PC-9 (cell line): ENCODE results near the gene FYN. TPM values are rescaled to one million over a fixed set of nuclear protein-coding genes. Genes with fewer than 3 reads are reported as not detected.
A peak's percentile ranks its signal among the peaks of the same experiment; 100 is the strongest.

Source experiments
- Bru-seq: library from RNA; stranded (reverse); fragments of 400-500 nt; gene quantifications from one replicate; lab custom pipeline; 2021; lab: Mats Ljungman, UMichigan
- BruChase-seq, 2 experiments: library from RNA; stranded (reverse); fragments of 400-500 nt; gene quantifications; one replicate each; lab custom pipeline; 2021; lab: Mats Ljungman, UMichigan
- BruUV-seq: library from RNA; stranded (reverse); fragments of 400-500 nt; replicated peaks from 2 replicates; lab custom pipeline; 2021; lab: Mats Ljungman, UMichigan
- CTCF ChIA-PET: fragments of 300-600 bp; sonication (Branson Sonifier 250); formaldehyde crosslinking; loops from one replicate; lab custom pipeline; 2022; ENCODE audit warnings: antibody characterized with exemption; lab: Charles Lee
- POLR2A ChIA-PET: fragments of 300-600 bp; sonication (Branson Sonifier 250); formaldehyde crosslinking; loops from one replicate; lab custom pipeline; 2022; ENCODE audit warnings: antibody characterized with exemption; ENCODE audit not compliant: unreplicated experiment; lab: Charles Lee
- DNase-seq, 2 experiments: peaks; one replicate each; pipeline versions ENCODE4 v3.0.0 to v3.0.0-alpha.2; 2015 to 2022; ENCODE audit warnings: mixed read lengths in 1 of 2
- H2AFZ ChIP-seq: fragments of 200-600 bp; sonication (generic); 2 replicates; pipeline ENCODE4 v1.8.1; 2017; ENCODE audit warnings: antibody characterized with exemption
- H3F3A ChIP-seq: fragments of 200-600 bp; sonication (generic); 2 replicates; pipeline ENCODE4 v1.8.1; 2017; ENCODE audit warnings: antibody characterized with exemption, mild to moderate bottlenecking, low read depth; ENCODE audit not compliant: insufficient read depth
- H3K27ac ChIP-seq: fragments of 200-600 bp; sonication (generic); 2 replicates; pipeline ENCODE4 v1.6.1; 2016; ENCODE audit warnings: mixed run types
- H3K27me3 ChIP-seq: fragments of 200-600 bp; sonication (generic); 2 replicates; pipeline ENCODE4 v1.6.1; 2016; ENCODE audit warnings: low read depth, mixed run types; ENCODE audit not compliant: insufficient read depth
- H3K36me3 ChIP-seq: fragments of 200-600 bp; sonication (generic); 2 replicates; pipeline ENCODE4 v1.6.1; 2016; ENCODE audit warnings: low read depth, mixed run types
- H3K4me1 ChIP-seq: fragments of 200-600 bp; sonication (generic); replicated peaks from 2 replicates; pipeline ENCODE4 v1.6.1; 2016; ENCODE audit warnings: mixed run types; ENCODE audit not compliant: insufficient read depth
- H3K4me2 ChIP-seq: fragments of 200-600 bp; sonication (generic); 2 replicates; pipeline ENCODE4 v1.6.1; 2017; ENCODE audit warnings: mixed run types
- H3K4me3 ChIP-seq: fragments of 200-600 bp; sonication (generic); 2 replicates; pipeline ENCODE4 v1.6.1; 2016; ENCODE audit warnings: mixed run types
- H3K79me2 ChIP-seq: fragments of 200-600 bp; sonication (generic); 2 replicates; pipeline ENCODE4 v1.6.1; 2017; ENCODE audit warnings: low read depth, mixed run types
- H3K9me2 ChIP-seq: fragments of 200-600 bp; sonication (generic); 2 replicates; pipeline ENCODE4 v1.8.1; 2017; ENCODE audit warnings: mild to moderate bottlenecking; ENCODE audit not compliant: insufficient read depth
- H3K9me3 ChIP-seq: fragments of 200-600 bp; sonication (generic); 2 replicates; pipeline ENCODE4 v1.8.1; 2016; ENCODE audit warnings: low read depth; ENCODE audit not compliant: insufficient read depth
- H4K20me1 ChIP-seq: fragments of 200-600 bp; sonication (generic); 2 replicates; pipeline ENCODE4 v1.8.1; 2017; ENCODE audit not compliant: insufficient read depth
- CTCF ChIP-seq: fragments of 200-600 bp; sonication (generic); conservative IDR thresholded peaks from 2 replicates; pipeline ENCODE4 v1.6.1; 2017; ENCODE audit warnings: mixed run types, antibody characterized with exemption, mild to moderate bottlenecking, moderate library complexity
- EZH2 ChIP-seq: fragments of 200-600 bp; sonication (generic); IDR thresholded peaks from 2 replicates; pipeline ENCODE4 v1.8.0; 2017; ENCODE audit warnings: antibody characterized with exemption, low read depth
- intact Hi-C: fragments of 100-400 bp; cut with micrococcal nuclease; formaldehyde crosslinking; loops from one replicate; pipeline ENCODE4 v1.10.0; 2022; ENCODE audit not compliant: unreplicated experiment
- long read RNA-seq: library from polyadenylated mRNA; stranded (forward); transcript quantifications from one replicate; pipeline ENCODE4 v2.0.0, GENCODE V29; 2022
- total RNA-seq: library from RNA; stranded (reverse); gene quantifications from 2 replicates; pipeline ENCODE4 v1.2.3, GENCODE V29; 2021

The FYN gene
- total RNA-seq (53.3 and 80.3 TPM in 2 replicates), Bru-seq, nascent RNA (percentile 74 among the genes with signal in this experiment), BruChase-seq, experiment 1, labeled RNA remaining after a 2-hour chase (percentile 64 among the genes with signal in this experiment), BruChase-seq, experiment 2, labeled RNA remaining after a 6-hour chase (percentile 59 among the genes with signal in this experiment)
- long read RNA-seq, transcript FYN-202 (14 exons, 3,628 nt) = major isoform, 29 of 79 reads
- long read RNA-seq, transcript FYN-205 (14 exons, 3,234 nt) = minor isoform, 19 of 79 reads
- long read RNA-seq, partial matches to known transcripts = 4 of 79 reads
- long read RNA-seq, other reads (novel, unspliced or antisense) = 26 of 79 reads

DNA sequence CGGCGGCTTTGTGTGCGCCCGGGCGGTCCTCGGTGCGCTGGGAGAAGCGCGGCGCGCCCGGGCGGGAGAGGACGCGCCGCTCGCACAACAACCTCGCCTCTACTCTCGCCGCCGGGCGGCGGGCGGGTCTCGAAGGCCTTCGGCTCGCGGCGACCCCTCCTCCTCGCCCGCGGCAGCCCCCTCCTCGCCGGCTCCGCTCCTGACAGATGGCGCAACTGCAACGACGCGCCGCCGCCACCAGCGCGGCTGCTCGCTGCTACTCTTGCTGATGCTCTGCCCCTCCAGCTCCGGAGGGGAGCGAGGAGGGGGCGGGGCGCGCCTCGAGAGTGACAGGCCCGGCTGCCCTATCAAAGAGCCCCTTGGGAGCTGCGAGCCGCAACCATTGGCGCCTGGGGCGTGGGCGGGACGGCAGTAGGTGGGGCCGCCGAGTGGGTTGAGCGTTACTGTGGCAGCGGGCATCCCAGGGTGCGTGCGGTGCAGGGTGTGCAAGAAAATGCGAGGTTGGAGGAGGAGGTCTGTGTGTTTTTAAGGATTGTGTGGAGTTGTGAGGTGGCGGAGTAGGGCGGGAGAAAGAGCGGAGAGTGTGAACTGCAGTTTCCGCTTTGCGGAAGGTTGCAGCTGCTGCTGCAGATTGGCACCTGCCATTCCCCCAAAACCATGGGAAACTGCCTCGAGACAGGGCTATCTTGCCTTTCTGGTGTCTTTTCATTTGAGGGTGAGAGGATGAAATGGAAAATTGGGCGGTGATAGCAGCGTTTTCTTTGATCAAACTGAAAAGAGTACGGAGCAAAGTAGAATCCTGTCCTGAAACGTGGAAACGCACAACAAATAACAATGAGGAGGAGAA is at the start of gene FYN:
Gene FYN, minus strand, starts transcription at position 275 of the 847 bp plus-strand sequence. CDS start 153,401 bp downstream, outside the sequence.
- POLR2A ChIA-PET = interaction anchor here (0.6 kb wide), 1 partner anchor 75 kb away, joined by 5 read pairs; no protein-coding TSS in a partner anchor
- peak within 1 kb of the TSS; percentile 95 for H3K4me2 ChIP-seq
- TF ChIP-seq CTCF (no peak), EZH2 (no peak)
- H3K27ac ChIP-seq = peak within 1 kb of the TSS; percentile 49
- peak within 1 kb of the TSS; percentile 76 for H3K4me3 ChIP-seq
- H2AFZ ChIP-seq = peak within 1 kb of the TSS; percentile 92
- peaks cover 38% of the 10 kb centered on the region for H3K79me2 ChIP-seq
- H3K27me3 ChIP-seq = no peaks in the 10 kb centered on the region
- H3K9me2 ChIP-seq = no peaks in the 10 kb centered on the region
- no peaks in the 10 kb centered on the region for H3K9me3 ChIP-seq
- peak; percentile 95 to 98 for DNase-seq
- intact Hi-C loops = loop anchor here (2.0 to 5.0 kb wide), 5 partner anchors 51 to 169 kb away; no protein-coding TSS in a partner anchor
- CTCF ChIA-PET = no interaction called here
- no TSS peak for BruUV-seq
- peaks cover 28% of the 10 kb centered on the region for H3K4me1 ChIP-seq
- 0 out of 2 replicates have a peak, but pooled peaks cover 5% of the 10 kb centered on the region for H3K36me3 ChIP-seq
- H4K20me1 ChIP-seq = peaks cover 10% of the 10 kb centered on the region; the same call in 1 of the 2 replicates
- peaks cover 11% of the 10 kb centered on the region; the same call in 1 of the 2 replicates for H3F3A ChIP-seq

DNA sequence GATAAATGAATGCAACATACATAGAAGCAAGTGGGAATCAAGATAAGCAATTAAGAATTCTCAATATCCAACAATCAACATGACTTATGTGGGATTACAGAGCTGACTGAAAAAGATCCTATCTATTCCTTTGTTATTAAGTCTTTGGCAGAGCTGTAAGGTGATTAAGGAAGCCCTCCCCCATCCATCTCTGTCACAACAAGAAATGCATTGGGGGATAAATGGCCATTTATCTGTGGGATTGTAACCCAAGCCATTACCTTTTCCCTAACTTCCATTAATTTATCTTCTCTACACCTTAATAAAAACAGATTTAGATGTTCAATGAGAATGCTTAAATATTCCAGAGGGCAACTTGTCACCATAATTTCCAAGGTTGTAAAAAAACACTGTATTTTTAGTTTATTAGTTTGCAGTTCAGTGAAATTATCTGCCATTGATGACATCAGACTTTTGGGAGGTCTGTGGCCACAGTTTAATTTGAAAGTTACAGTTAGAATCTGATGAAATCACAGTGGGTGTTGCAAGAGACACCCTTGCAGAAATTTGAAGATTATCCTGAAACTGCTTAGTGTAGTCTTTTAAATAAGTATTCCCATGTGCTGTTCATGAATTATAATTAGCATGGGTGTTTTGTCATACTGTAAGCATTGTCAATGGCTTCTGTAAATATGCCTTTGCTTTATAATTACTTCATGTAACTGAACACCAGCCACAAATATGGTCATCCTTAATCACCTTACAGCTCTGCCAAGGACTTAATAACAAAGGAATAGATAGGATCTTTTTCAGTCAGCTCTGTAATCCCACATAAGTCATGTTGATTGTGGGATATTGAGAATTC is 49.4 kb upstream of the FYN start:
- DNase-seq = no peak
- Histone ChIP-seq H3K27ac (peak overlapping the region; percentile 11; the same call in 1 of the 2 replicates), H3K9me3 (no peaks in the 10 kb centered on the region; the same call in 1 of the 2 replicates), H3K4me1 (peaks cover 20% of the 10 kb centered on the region), H3K9me2 (no peaks in the 10 kb centered on the region), H3K4me3 (no peak overlapping the region), H4K20me1 (no peaks in the 10 kb centered on the region), H3K27me3 (no peaks in the 10 kb centered on the region), H3K79me2 (no peaks in the 10 kb centered on the region), H3K36me3 (no peaks in the 10 kb centered on the region), H2AFZ (peak overlapping the region; percentile 45), H3K4me2 (peak overlapping the region; percentile 6), H3F3A (no peaks in the 10 kb centered on the region)
- ChIA-PET CTCF (no interaction called here), POLR2A (no interaction called here)
- intact Hi-C loops = no loop called here
- no peak for TF ChIP-seq EZH2
- TF ChIP-seq CTCF = no peak
- no TSS peak for BruUV-seq
